ENCODE measurements around the gene PTCD1. TPM values are rescaled to one million over a fixed set of nuclear protein-coding genes. Genes with fewer than 3 reads are reported as not detected.

PTCD1 gene
- total and polyA plus RNA-seq, 10 donors: 2.1 to 17.5 (median 5.3) TPM

GRCh38 chr7:99468336-99468918 is 29.8 kb upstream of the PTCD1 start:
- H3K4me1 ChIP-seq: peaks cover 13 to 54% (median 32%) of the 10 kb centered on the region in 6 donors
- H3K4me3 ChIP-seq: no peak overlapping the region
- intact Hi-C loops (cut with DNase I; ENCODE audit: low total_unique reads): no loop called here
- no peak overlapping the region for H3K27ac ChIP-seq
- no peaks in the 10 kb centered on the region for H3K27me3 ChIP-seq (replicated peaks in 1 of 7)
- H3K36me3 ChIP-seq: peaks cover 0 to 14% (median 3%) of the 10 kb centered on the region in 6 donors
- peak; percentile 76 for DNase-seq
- WGBS, 5 donors: 88 to 93% (median 89%) methylated on average over 13 to 29 of the region's 29 CpGs
- TF ChIP-seq CTCF (IDR thresholded peaks at IDR 0.05 in 8 of 11, conservative IDR thresholded peaks at IDR 0.05 in 3 of 11): no peak
- no peak for TF ChIP-seq POLR2AphosphoS5 (IDR thresholded peaks at IDR 0.05)
- no peak for TF ChIP-seq POLR2A (IDR thresholded peaks at IDR 0.05)
- no peaks in the 10 kb centered on the region for H3K9me3 ChIP-seq

- DNase-seq: no peak
- intact Hi-C loops (cut with DNase I; ENCODE audit: low total_unique reads): no loop called here
- Histone ChIP-seq H3K36me3 (peaks cover 0 to 44% (median 3%) of the 10 kb centered on the region in 6 donors), H3K27ac (peak overlapping the region; percentile 81 to 93 (median 87)), H3K9me3 (no peaks in the 10 kb centered on the region), H3K4me3 (peak overlapping the region; percentile 62 to 100 (median 92)), H3K27me3 (replicated peaks in 1 of 7) (no peaks in the 10 kb centered on the region), H3K4me1 (peaks cover 15 to 62% (median 46%) of the 10 kb centered on the region in 6 donors)
- 4 to 8% (median 6%) methylated on average over 9 of the region's 9 CpGs for WGBS, 5 donors
- TF ChIP-seq POLR2A (IDR thresholded peaks at IDR 0.05): no peak
- TF ChIP-seq CTCF (IDR thresholded peaks at IDR 0.05 in 8 of 11, conservative IDR thresholded peaks at IDR 0.05 in 3 of 11): no peak
- no peak for TF ChIP-seq POLR2AphosphoS5 (IDR thresholded peaks at IDR 0.05)
Observed at GRCh38 chr7:99465421-99465768, 26.8 kb upstream of the PTCD1 start.

DNA sequence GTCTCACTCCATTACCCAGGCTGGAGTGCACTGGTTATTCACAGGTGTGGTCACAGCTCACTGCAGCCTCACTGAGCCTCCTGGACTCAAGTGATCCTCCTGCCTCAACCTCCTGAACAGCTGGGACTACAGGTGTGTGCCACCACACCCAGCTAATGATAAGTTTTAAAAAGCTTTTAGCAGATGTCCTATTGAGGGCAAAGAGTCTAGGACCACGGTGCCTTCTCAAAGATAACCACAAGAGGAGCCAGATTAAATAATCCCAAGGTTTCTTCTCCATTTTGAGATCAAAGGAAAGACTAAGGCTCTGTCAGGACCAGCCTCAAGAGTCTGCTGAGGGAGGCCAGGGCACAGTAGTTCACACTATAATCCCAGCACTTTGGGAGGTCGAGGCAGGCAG is 22.6 kb upstream of the PTCD1 start:
- no peaks in the 10 kb centered on the region for H3K9me3 ChIP-seq
- H3K36me3 ChIP-seq: peaks cover 0 to 86% (median 40%) of the 10 kb centered on the region in 6 donors
- no peaks in the 10 kb centered on the region for H3K27me3 ChIP-seq (replicated peaks in 1 of 7)
- no peak overlapping the region for H3K27ac ChIP-seq
- intact Hi-C loops (cut with DNase I; ENCODE audit: low total_unique reads): no loop called here
- H3K4me1 ChIP-seq: peaks cover 15 to 79% (median 52%) of the 10 kb centered on the region in 6 donors
- H3K4me3 ChIP-seq: no peak overlapping the region
- WGBS, 5 donors: 83 to 96% (median 89%) methylated on average over 2 of the region's 2 CpGs
- no peak for DNase-seq
- TF ChIP-seq POLR2A (IDR thresholded peaks at IDR 0.05): no peak
- TF ChIP-seq POLR2AphosphoS5 (IDR thresholded peaks at IDR 0.05): no peak

- Histone ChIP-seq H3K9me3 (no peaks in the 10 kb centered on the region), H3K27ac (no peak overlapping the region), H3K36me3 (peaks cover 0 to 91% (median 46%) of the 10 kb centered on the region in 6 donors), H3K27me3 (replicated peaks in 1 of 7) (no peaks in the 10 kb centered on the region), H3K4me1 (peaks cover 15 to 76% (median 51%) of the 10 kb centered on the region in 6 donors), H3K4me3 (no peak overlapping the region)
- TF ChIP-seq POLR2AphosphoS5 (IDR thresholded peaks at IDR 0.05) (peak in 1 of 3 donors; percentile 12), CTCF (IDR thresholded peaks at IDR 0.05 in 8 of 11, conservative IDR thresholded peaks at IDR 0.05 in 3 of 11) (no peak), POLR2A (IDR thresholded peaks at IDR 0.05) (no peak)
- DNase-seq: no peak
- intact Hi-C loops (cut with DNase I; ENCODE audit: low total_unique reads): no loop called here
- WGBS, 5 donors: 88 to 92% (median 90%) methylated on average over 11 of the region's 11 CpGs
Observed at GRCh38 chr7:99460651-99461050, 22.1 kb upstream of the PTCD1 start.

All from spleen (tissue), 11 donors.